Raji (cell line): Measurements from ENCODE around the gene PRELP.

Source experiments
- POLR2A ChIP-seq: IDR thresholded peaks from 2 replicates; pipeline ENCODE4 v1.6.1; 2011; ENCODE audit warnings: low read depth, low read length, control low read depth; ENCODE audit not compliant: insufficient read depth

PRELP gene

GRCh38 chr1:203536980-203537455 is 61.4 kb downstream of the PRELP start:
- no peak for TF ChIP-seq POLR2A

GRCh38 chr1:203537806-203538464 is 62.3 kb downstream of the PRELP start:
- no peak for TF ChIP-seq POLR2A

- no peak for TF ChIP-seq POLR2A
These were observed 63.1 kb downstream of the PRELP start for GRCh38 chr1:203538726-203539125.

GRCh38 chr1:203539831-203540546 is 64.4 kb downstream of the PRELP start:
- TF ChIP-seq POLR2A: no peak
